Measurements from ENCODE around the gene ZBTB8B. TPM values are rescaled to one million over a fixed set of nuclear protein-coding genes. Genes with fewer than 3 reads are reported as not detected.

ZBTB8B gene
- polyA plus RNA-seq, 6 donors from 2014 or later: not detected

DNA sequence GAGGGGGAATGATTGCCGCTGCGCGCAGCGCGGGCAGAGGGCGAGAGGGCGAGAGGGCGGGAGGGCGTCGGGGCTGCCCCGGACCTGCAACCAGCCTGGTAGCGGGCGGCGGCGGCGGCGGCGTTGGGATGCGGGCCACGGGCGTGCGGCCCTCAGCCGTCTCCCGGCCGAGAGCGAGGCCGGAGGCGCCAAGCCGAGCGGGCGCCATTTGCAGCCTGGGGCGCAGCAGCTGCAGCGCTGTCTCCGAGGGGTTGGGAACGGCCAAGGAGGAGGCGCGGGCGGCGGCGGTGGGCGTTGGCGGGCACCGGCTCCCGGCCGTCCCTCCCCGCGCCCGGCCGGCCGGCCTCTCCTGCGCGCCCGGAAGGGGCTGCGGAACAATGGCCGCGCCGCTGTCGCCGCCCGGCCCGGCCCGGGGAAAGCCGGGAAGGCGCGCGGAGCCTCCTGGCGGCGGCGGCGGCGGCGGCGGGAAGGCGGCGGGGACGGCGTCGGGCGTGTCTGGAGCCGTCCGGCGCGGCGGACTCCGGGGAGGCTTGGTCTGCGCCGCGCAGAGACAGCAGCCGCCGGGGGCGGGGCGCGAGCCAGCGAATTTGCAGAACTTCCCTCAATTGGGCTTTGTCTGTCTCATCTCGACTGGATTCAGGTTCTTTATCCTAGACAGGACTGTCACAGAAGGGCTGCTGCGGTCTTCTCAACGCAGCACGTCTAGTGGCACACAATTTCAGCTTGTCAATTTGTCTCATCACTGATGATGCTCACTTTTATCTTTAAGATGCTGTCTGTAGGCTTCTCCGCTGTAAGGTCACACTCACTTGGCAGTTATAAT lies 35.7 kb downstream of the ZBTB8B start:
- peaks cover 13 to 49% (median 36%) of the 10 kb centered on the region in 3 donors for H3K27me3 Mint-ChIP-seq
- H3K4me1 Mint-ChIP-seq: peaks cover 0 to 7% (median 5%) of the 10 kb centered on the region in 3 donors
- no peaks in the 10 kb centered on the region for H3K36me3 Mint-ChIP-seq
- ATAC-seq (ENCODE audit: low read depth in 2 of 2) (peak; percentile 81 to 87), DNase-seq (peak; percentile 11)
- no peak overlapping the region for H3K27ac Mint-ChIP-seq
- peak overlapping the region; percentile 68 to 93 (median 84) for H3K4me3 Mint-ChIP-seq
- peaks cover 0 to 5% (median 0%) of the 10 kb centered on the region in 7 donors for H3K9me3 Mint-ChIP-seq

DNA sequence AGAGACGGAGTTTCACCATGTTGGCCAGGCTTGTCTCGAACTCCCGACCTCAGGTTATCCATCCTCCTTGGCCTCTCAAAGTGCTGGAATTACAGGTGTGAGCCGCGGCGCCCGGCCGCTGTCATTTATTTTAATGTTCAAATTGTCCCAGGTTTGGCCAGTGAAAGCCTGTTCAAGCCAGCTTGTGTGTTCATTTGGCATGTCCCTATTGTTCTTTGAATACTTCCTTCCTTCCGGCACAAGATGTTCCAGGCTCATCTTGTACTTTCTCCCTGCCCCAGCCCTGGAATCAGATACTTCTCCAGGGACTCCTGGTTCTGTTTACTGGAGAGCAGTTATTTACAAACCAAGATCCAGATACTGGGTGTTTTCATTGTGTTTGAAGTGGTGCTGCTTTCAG lies 37.0 kb downstream of the ZBTB8B start:
- ATAC-seq (ENCODE audit: low read depth in 2 of 2): no peak
- Mint-ChIP-seq H3K9me3 (peaks cover 0 to 8% (median 0%) of the 10 kb centered on the region in 7 donors), H3K36me3 (no peaks in the 10 kb centered on the region), H3K4me3 (peak overlapping the region in 6 of 8 donors; percentile 16 to 85 (median 66)), H3K27ac (no peak overlapping the region), H3K4me1 (peaks cover 0 to 7% (median 5%) of the 10 kb centered on the region in 3 donors), H3K27me3 (peaks cover 20 to 53% (median 44%) of the 10 kb centered on the region in 3 donors)
- DNase-seq: no peak

DNA sequence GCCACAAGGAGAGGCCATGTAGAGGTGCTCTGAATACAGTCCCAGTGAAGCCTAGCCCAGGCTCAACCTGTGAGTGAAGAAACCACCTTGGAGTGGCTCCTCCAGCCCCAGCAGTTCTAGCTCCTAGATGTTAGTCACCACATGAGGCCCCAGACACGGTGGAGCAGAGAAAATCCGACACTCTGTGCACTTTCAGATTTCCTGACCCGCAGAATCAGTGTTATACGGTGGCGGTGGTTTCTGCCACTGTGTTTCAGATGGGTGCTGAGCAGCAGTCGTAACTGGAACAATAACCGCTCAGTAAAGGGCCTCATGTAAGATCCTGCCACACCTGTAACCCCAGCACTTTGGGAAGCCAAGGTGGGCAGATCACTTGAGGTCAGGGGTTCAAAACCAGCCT lies 38.3 kb downstream of the ZBTB8B start:
- Mint-ChIP-seq H3K9me3 (peaks cover 0 to 8% (median 0%) of the 10 kb centered on the region in 7 donors), H3K36me3 (no peaks in the 10 kb centered on the region), H3K4me1 (peaks cover 0 to 7% (median 5%) of the 10 kb centered on the region in 3 donors), H3K4me3 (peak overlapping the region in 2 of 8 donors; percentile 12 to 56), H3K27me3 (peaks cover 21 to 51% (median 46%) of the 10 kb centered on the region in 3 donors), H3K27ac (no peak overlapping the region)
- ATAC-seq (ENCODE audit: low read depth in 2 of 2) (no peak), DNase-seq (no peak)

GRCh38 chr1:32507021-32507420 lies 42.1 kb downstream of the ZBTB8B start:
- H3K4me1 Mint-ChIP-seq: no peaks in the 10 kb centered on the region
- peak overlapping the region in 1 of 8 donors; percentile 44 for H3K4me3 Mint-ChIP-seq
- no peaks in the 10 kb centered on the region for H3K36me3 Mint-ChIP-seq
- H3K27ac Mint-ChIP-seq: no peak overlapping the region
- no peak for ATAC-seq (ENCODE audit: low read depth in 2 of 2)
- H3K9me3 Mint-ChIP-seq: peaks cover 0 to 8% (median 0%) of the 10 kb centered on the region in 7 donors
- H3K27me3 Mint-ChIP-seq: peaks cover 22 to 46% (median 33%) of the 10 kb centered on the region in 3 donors
- DNase-seq: no peak

GRCh38 chr1:32508761-32509160 lies 43.9 kb downstream of the ZBTB8B start:
- Mint-ChIP-seq H3K4me1 (no peaks in the 10 kb centered on the region), H3K36me3 (no peaks in the 10 kb centered on the region), H3K9me3 (peaks cover 0 to 8% (median 0%) of the 10 kb centered on the region in 7 donors), H3K27me3 (peaks cover 26 to 43% (median 36%) of the 10 kb centered on the region in 3 donors), H3K4me3 (no peak overlapping the region), H3K27ac (peak overlapping the region in 1 of 6 donors; percentile 47)
- no peak for ATAC-seq (ENCODE audit: low read depth in 2 of 2)
- DNase-seq: no peak

GRCh38 chr1:32509939-32510338 lies 45.1 kb downstream of the ZBTB8B start:
- H3K9me3 Mint-ChIP-seq: peaks cover 0 to 5% (median 0%) of the 10 kb centered on the region in 7 donors
- H3K27me3 Mint-ChIP-seq: peaks cover 28 to 40% (median 35%) of the 10 kb centered on the region in 3 donors
- H3K27ac Mint-ChIP-seq: no peak overlapping the region
- H3K4me1 Mint-ChIP-seq: no peaks in the 10 kb centered on the region
- H3K36me3 Mint-ChIP-seq: no peaks in the 10 kb centered on the region
- DNase-seq (no peak), ATAC-seq (ENCODE audit: low read depth in 2 of 2) (no peak)
- H3K4me3 Mint-ChIP-seq: no peak overlapping the region

Other genes with a start within 250 kb of the ZBTB8B start
- gene TMEM234, start 242.7 kb upstream of the ZBTB8B start, polyA plus RNA-seq (ENCODE audit: low read depth in 6 of 6): 10 to 100 TPM in 4 of 6 donors, 1 to 10 TPM in 1, not detected in 1; 6.8 to 12.0 (median 10.9) TPM
- gene EIF3I, start 242.7 kb upstream of the ZBTB8B start, polyA plus RNA-seq (ENCODE audit: low read depth in 6 of 6): 100 to 1,000 TPM; 152 to 251 (median 180) TPM
- under 1 TPM in 1 of 6 donors, not detected in 5; 0.42 TPM for gene FAM167B, start 217.8 kb upstream of the ZBTB8B start, polyA plus RNA-seq (ENCODE audit: low read depth in 6 of 6)
- gene LCK, start 213.8 kb upstream of the ZBTB8B start, polyA plus RNA-seq (ENCODE audit: low read depth in 6 of 6): 100 to 1,000 TPM in 1 of 6 donors, 10 to 100 TPM in 5; 57.7 to 124 (median 61.1) TPM
- 100 to 1,000 TPM; 179 to 253 (median 204) TPM for gene HDAC1, start 173.0 kb upstream of the ZBTB8B start, polyA plus RNA-seq (ENCODE audit: low read depth in 6 of 6)
- gene MARCKSL1, start 128.8 kb upstream of the ZBTB8B start, polyA plus RNA-seq (ENCODE audit: low read depth in 6 of 6): 100 to 1,000 TPM; 171 to 297 (median 207) TPM
- gene FAM229A, start 102.6 kb upstream of the ZBTB8B start, polyA plus RNA-seq (ENCODE audit: low read depth in 6 of 6): 1 to 10 TPM in 1 of 6 donors, under 1 TPM in 4, not detected in 1; 0.24 to 1.2 (median 0.53) TPM
- gene TSSK3, start 102.5 kb upstream of the ZBTB8B start, polyA plus RNA-seq (ENCODE audit: low read depth in 6 of 6): 1 to 10 TPM in 3 of 6 donors, under 1 TPM in 3; 0.30 to 4.8 (median 0.94) TPM
- gene BSDC1, start 70.6 kb upstream of the ZBTB8B start, polyA plus RNA-seq (ENCODE audit: low read depth in 6 of 6): 10 to 100 TPM; 22.8 to 66.7 (median 44.0) TPM
- not detected for gene ZBTB8A, start 74.4 kb downstream of the ZBTB8B start, polyA plus RNA-seq (ENCODE audit: low read depth in 6 of 6)
- gene ZBTB8OS, start 185.5 kb downstream of the ZBTB8B start, polyA plus RNA-seq (ENCODE audit: low read depth in 6 of 6): 10 to 100 TPM; 63.2 to 99.7 (median 85.8) TPM
- gene RBBP4, start 186.1 kb downstream of the ZBTB8B start, polyA plus RNA-seq (ENCODE audit: low read depth in 6 of 6): 100 to 1,000 TPM; 307 to 561 (median 336) TPM
- gene SYNC, start 237.7 kb downstream of the ZBTB8B start, polyA plus RNA-seq (ENCODE audit: low read depth in 6 of 6): not detected